Measurements from ENCODE around the gene RELN.
"Not testable (repeated sequence)": the region's sequence is repeated elsewhere in the genome, so short reads cannot be mapped to it uniquely, and the experiment has no call there.

RELN gene

GRCh38 chr7:103989200-103989784 lies at the start of gene RELN:
Gene RELN (minus strand): TSS chr7:103989658. CDS start chr7:103989356, 302 bp downstream.
- DNase-seq (ENCODE audit: low read depth), result no peak

- no peak for DNase-seq (ENCODE audit: low read depth)
Observed at GRCh38 chr7:104038136-104038535, 48.7 kb upstream of the RELN start.

DNA sequence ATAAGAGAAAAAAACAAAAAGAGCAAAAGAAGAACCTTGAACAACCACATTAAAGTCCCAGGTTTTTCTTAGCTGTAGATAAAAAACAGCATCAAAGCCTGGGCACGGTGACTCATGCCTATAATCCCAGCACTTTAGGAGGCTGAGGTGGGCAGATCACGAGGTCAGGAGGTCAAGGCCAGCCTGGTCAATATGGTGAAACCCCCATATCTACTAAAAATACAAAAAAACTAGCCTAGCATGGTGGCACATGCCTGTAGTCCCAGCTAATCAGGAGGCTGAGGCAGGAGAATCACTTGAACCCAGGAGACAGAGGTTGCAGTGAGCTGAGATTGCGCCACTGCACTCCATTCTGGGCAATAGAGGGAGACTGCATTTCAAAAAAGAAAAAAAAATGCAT lies 47.4 kb upstream of the RELN start:
- not testable (repeated sequence) for DNase-seq (ENCODE audit: low read depth)

DNA sequence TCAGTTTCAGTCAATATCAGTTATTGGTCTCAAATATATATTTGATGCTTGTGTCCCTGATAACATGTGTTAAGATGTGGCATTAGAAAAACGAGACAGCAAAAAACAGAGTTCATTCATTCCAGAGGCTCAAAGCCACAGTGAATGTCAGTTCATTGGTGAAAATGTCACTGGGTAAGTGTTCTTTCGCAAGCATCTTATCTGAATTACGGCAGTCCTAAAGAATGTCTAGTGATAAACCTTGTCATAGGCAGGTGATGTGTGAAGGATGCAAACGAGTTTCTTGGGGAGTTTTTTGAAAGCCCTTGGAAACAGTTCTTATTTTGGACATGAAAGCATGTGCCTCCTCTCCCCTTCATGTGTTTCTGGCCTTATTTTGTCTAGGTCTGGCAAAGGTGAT lies 45.9 kb upstream of the RELN start:
- no peak for DNase-seq (ENCODE audit: low read depth)

GRCh38 chr7:104034679-104035078 lies 45.2 kb upstream of the RELN start:
- DNase-seq (ENCODE audit: low read depth), result no peak

DNA sequence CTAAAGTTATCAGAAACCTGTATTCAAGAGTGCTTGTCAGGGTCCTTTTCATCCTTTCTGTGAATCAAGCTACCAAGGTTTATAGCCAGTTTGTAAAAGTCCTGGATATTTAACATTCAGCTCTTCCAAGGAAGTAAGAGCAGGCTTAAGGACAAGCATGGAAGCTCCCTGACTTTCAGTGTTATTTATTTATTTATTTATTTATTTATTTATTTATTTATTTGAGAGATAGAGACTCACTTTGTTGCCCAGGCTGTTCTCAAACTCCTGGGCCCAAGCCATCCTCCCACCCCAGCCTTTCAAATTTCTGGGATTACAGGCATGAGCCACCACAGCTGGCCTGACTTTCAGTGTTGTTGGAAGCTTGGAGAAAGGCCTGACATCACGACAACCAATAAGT lies 44.4 kb upstream of the RELN start:
- no peak for DNase-seq (ENCODE audit: low read depth)

DNA sequence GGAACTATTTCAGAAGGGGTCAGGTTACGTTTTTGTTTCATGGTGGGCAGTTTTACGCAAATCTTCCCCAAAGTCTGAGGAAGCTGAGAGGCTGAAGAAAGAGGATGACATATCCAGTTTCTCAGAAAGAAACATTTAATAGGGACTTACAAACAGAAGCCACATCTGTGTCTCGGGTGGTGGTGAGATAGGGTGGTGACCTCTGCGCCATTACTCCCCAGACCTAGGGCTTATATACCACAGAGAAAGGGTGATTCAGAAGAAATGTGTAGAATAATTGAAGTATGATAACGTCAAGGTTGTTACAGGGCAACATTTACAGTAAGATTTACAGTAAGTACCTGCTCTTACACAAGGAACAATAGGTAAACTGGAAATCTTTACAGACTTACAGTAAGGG lies 43.0 kb upstream of the RELN start:
- no peak for DNase-seq (ENCODE audit: low read depth)

DNA sequence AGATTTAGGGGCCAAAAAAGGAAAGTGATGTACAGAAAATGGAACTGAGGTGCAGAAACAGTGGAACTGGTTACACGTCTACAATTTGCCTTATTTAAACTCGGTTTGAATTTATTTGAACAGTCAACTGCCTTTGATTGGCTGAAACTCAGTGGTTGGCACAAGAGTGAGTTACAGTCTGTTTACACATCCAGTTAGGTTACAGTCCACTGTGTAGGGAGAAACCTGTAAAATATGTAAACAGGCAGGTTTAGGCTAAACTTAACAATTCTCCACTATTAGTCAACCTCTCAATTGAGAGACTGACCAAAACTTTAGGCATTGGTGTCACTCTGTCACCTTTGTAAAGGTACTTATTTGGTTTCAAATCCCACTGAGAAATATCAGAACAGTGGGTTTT lies 40.3 kb upstream of the RELN start:
- no peak for DNase-seq (ENCODE audit: low read depth)

GRCh38 chr7:104024632-104025031 lies 35.2 kb upstream of the RELN start:
- no peak for DNase-seq (ENCODE audit: low read depth)

- no peak for DNase-seq (ENCODE audit: low read depth)
Observed at GRCh38 chr7:104023100-104023499, 33.6 kb upstream of the RELN start.

DNA sequence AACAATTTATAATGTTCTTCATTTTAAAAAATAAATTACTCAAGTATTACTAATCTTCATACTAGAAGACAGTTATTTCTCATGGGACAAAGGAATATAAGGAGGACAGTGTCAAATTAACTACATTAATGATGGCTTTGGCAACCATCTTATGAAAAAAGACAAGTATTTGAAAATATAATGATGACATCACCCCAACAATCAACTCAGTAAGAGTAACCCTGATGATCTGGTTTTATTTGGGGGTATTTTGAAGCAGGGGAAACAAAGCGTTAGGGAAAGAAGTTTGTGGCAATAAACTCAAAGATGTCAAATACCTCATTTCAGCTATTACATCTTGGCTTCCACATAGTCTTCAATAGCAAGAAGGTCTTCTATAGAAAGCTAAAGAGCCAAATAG lies 29.0 kb upstream of the RELN start:
- DNase-seq (ENCODE audit: low read depth), result no peak

DNA sequence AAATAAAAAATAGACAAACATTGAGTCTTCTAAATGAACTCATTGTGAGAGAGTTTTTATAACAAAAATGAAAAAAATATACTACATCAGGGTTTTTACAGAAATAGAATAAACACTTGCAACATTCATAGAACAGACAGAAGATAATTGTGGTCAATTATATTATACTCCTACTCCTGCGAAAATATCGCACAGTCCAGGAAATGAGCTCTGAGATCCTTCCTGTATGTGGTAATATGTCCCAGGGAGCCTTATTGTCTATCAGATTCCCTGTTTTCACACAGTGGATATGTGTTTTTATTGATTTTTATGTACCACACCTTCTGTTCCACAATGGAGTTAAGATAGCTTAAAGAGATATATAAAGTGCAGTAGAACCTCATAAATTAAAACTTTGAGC lies 27.5 kb upstream of the RELN start:
- no peak for DNase-seq (ENCODE audit: low read depth)

DNA sequence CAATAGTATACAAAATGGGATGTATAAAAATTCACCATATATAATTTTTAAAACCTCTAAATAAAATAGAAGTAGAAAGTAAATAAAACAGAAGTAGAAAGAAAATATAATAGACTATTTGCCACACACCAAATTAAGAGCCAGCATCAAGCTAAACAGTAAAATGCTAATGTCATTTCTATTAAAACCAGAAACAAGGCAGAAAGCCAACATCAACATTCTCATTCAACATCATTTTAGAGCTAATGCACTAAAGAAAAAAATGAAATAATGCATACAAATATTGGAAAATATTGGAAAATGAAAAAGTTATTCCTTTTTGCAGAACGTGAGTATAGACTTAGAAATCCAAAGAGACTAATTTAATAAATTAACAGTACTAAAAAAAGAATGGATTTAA lies 23.4 kb upstream of the RELN start:
- DNase-seq (ENCODE audit: low read depth), result no peak

GRCh38 chr7:104011829-104012228 lies 22.4 kb upstream of the RELN start:
- DNase-seq (ENCODE audit: low read depth), result no peak

DNA sequence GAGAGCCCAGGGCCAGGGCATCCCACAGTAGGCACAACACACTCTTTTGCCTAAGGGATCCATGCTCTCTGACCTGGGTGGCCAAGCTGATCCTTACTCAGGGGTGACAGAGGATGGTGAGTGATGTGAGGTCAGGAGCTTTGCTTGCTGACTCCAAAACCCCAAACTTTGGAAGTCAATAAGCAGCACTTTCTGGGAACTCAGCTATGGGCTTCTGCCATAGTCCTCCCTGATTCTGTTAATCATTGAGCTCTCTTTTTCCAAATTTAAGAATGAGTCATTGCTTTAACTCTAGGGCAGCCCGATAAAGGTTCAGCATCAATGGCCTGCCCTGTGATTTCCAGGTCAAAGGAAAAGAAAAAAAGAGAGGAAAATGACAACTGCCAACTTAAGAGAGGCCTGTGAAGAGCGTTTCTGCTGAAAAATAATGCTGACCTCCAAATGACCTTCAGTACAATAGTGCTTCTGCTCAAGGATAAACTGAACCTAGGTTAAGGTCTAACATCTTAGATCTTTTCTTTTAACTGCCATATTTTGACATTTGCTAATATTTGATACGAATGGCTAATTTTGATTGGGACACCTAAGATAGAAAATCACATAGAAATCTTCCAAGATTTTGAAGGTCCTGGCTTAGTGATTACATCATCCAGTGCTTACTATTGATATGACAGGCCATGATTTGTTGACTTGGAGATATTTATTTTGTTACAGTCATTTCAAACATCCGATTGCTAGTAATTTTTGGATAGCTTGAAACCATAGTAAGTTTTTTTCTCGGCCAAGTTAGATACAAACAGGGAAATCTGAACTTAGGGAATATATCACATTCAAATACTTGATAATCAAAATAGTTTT lies 20.8 kb upstream of the RELN start:
- no peak for DNase-seq (ENCODE audit: low read depth)

GRCh38 chr7:104008107-104008506 lies 18.6 kb upstream of the RELN start:
- DNase-seq (ENCODE audit: low read depth), result no peak

GRCh38 chr7:104007614-104008013 lies 18.2 kb upstream of the RELN start:
- DNase-seq (ENCODE audit: low read depth), result no peak

- DNase-seq (ENCODE audit: low read depth), result no peak
Observed at GRCh38 chr7:104005197-104005596, 15.7 kb upstream of the RELN start.

DNA sequence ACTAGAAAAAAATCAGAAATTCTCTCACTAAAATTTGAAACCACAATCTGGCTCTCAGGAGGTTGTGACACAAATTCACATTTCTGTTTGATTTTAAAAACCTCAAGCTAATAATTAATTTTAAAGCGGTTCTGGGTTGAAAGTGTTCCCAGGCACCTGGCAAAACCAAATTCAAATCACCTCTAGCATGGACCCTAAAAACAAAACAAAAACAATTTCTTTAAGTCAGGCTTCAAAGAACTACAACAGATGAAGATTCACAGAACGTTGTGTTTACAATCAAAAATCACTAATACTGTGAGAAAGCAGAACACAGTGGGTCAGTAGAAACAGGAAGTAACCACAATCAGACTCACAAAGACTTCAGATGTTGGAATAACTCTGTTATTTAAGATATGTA lies 7.2 kb upstream of the RELN start:
- DNase-seq (ENCODE audit: low read depth), result no peak

GRCh38 chr7:103996017-103996551 lies 6.6 kb upstream of the RELN start:
- no peak for DNase-seq (ENCODE audit: low read depth)

GRCh38 chr7:103995554-103995953 lies 6.1 kb upstream of the RELN start:
- DNase-seq (ENCODE audit: low read depth), result no peak

GRCh38 chr7:103993551-103993950 lies 4.1 kb upstream of the RELN start:
- DNase-seq (ENCODE audit: low read depth), result no peak

GRCh38 chr7:103991406-103991805 lies 1.9 kb upstream of the RELN start:
- no peak for DNase-seq (ENCODE audit: low read depth)

- no peak for DNase-seq (ENCODE audit: low read depth)
Observed at GRCh38 chr7:103990991-103991390, 1.5 kb upstream of the RELN start.
